ENCODE results near the gene C11orf91. TPM values are rescaled to one million over a fixed set of nuclear protein-coding genes. Genes with fewer than 3 reads are reported as not detected.
"Not testable (repeated sequence)": the region's sequence is repeated elsewhere in the genome, so short reads cannot be mapped to it uniquely, and the experiment has no call there.

C11orf91 gene
- total RNA-seq, 4 donors from 2014 or later, result not detected

DNA sequence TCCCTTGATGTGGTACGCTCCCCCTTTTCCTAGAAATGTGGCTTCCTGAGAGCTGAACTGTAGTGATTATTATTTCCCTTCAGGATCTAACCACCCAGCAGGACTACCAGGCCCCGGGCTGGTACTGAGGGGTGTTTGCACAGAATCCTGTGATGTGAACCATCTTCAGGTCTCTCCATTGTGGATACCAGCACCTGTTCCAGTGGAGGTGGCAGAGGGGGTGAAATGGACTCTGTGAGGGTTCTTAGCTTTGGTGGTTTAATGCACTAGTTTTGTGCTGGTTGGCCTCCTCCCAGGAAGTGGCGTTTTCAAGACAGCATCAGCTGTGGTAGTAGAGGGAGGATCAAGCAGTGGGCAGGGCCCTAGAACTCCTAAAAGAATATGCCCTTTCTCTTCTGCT, 18.6 kb downstream of the C11orf91 start:
- H3K9me3 ChIP-seq, result peaks cover 0 to 9% (median 0%) of the 10 kb centered on the region in 4 donors
- TF ChIP-seq CTCF (IDR thresholded peaks at IDR 0.05) (no peak), POLR2A (IDR thresholded peaks at IDR 0.05) (no peak), EP300 (IDR thresholded peaks at IDR 0.05) (no peak)
- no peak overlapping the region for H3K27ac ChIP-seq
- H3K4me3 ChIP-seq, result no peak overlapping the region
- no peaks in the 10 kb centered on the region for H3K27me3 ChIP-seq
- no peak for DNase-seq (ENCODE audit: low spot score in 2 of 2)
- 85 to 87% methylated on average over 3 of the region's 3 CpGs for WGBS, 2 donors
- no peaks in the 10 kb centered on the region for H3K4me1 ChIP-seq
- H3K36me3 ChIP-seq, result no peaks in the 10 kb centered on the region

DNA sequence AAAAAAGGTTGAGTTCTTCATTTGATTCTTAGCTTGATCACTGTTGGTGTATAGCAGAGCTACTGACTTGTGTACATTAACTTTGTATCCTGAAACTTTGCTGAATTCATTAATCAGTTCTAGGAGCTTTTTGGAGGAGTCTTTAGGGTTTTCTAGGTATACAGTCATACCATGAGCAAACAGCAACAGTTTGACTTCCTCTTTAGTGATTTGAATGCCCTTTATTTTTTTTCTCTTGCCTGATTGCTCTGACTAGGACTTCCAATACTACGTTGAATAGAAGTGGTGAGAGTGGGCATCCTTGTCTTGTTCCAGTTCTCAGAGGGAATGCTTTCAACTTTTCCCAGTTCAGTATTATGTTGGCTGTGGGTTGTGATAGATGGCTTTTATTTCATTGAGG, 22.0 kb downstream of the C11orf91 start:
- not testable (repeated sequence) for H3K4me3 ChIP-seq; H3K27ac ChIP-seq; H3K27me3 ChIP-seq; H3K4me1 ChIP-seq; H3K9me3 ChIP-seq; DNase-seq (ENCODE audit: low spot score in 2 of 2); H3K36me3 ChIP-seq
- WGBS, 2 donors, result 83 to 84% methylated on average over 1 of the region's 1 CpG

DNA sequence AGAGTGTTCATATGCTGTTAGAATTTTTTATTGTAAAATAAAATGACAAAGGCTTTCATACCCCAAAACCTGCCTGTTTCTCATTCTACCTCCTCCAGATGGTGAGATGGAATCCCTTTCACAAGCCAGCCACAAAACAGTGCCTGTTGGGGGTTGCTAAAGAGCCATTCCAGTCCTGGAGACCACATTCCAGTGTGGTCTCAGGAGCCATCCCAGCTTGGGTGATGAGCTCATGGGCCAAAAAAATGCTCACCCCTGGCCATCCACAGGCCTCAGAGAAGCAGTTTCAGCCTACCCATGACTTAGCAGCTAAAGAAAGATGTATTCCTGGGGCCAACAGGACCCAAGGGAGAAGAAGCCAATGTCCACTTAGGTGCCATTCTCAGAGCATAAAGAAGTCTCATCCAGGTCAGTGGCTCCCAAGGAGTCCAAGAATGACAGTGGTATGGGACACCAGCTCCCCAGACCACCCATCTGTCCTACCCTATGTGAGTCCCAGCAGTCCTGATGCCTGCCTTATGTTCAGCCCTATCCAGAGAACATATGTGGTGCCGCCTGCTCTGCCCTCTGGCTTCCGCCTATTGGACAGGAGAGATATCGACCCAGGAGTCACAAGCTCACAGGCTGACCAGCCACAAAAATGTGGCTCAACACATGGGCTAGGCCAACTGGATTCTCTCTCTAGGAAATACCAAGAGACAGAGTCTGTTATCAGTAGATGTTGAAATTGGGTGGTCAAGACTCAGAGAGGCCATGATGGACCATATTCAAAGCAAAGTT, 26.4 kb downstream of the C11orf91 start:
- Histone ChIP-seq H3K27ac (no peak overlapping the region), H3K27me3 (no peaks in the 10 kb centered on the region), H3K9me3 (peaks cover 0 to 9% (median 0%) of the 10 kb centered on the region in 4 donors), H3K36me3 (no peaks in the 10 kb centered on the region), H3K4me3 (no peak overlapping the region), H3K4me1 (peaks cover 0 to 5% (median 0%) of the 10 kb centered on the region in 4 donors)
- WGBS, 2 donors, result 97 to 98% methylated on average over 3 of the region's 3 CpGs
- TF ChIP-seq CTCF (IDR thresholded peaks at IDR 0.05) (no peak), EP300 (IDR thresholded peaks at IDR 0.05) (no peak), POLR2A (IDR thresholded peaks at IDR 0.05) (no peak)
- DNase-seq (ENCODE audit: low spot score in 2 of 2), result no peak

DNA sequence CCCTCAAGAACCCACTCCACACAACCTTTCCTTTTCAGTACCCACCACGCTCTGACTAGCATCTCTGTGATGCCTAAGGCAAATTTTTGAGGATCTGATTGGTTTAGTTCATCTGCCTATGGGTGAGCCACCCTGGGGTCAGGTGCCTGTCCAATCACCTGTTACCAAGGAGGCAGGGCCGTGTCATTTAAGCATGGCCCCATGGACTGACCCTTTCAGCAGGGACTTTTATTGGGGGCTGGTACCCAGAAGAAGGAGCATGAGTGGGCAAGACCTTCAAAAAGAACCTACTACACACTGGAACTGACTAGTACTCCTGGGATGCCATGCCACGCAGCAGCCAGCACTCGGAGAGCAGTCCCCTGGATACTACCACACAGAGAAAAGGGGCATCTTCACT, 28.4 kb downstream of the C11orf91 start:
- Histone ChIP-seq H3K36me3 (peaks cover 0 to 6% (median 0%) of the 10 kb centered on the region in 3 donors), H3K4me1 (peaks cover 0 to 5% (median 0%) of the 10 kb centered on the region in 4 donors), H3K4me3 (no peak overlapping the region), H3K27me3 (no peaks in the 10 kb centered on the region), H3K9me3 (no peaks in the 10 kb centered on the region), H3K27ac (no peak overlapping the region)
- 89 to 93% methylated on average over 4 of the region's 4 CpGs for WGBS, 2 donors
- no peak for TF ChIP-seq EP300 (IDR thresholded peaks at IDR 0.05)
- TF ChIP-seq CTCF (IDR thresholded peaks at IDR 0.05), result no peak
- no peak for TF ChIP-seq POLR2A (IDR thresholded peaks at IDR 0.05)
- no peak for DNase-seq (ENCODE audit: low spot score in 2 of 2)

DNA sequence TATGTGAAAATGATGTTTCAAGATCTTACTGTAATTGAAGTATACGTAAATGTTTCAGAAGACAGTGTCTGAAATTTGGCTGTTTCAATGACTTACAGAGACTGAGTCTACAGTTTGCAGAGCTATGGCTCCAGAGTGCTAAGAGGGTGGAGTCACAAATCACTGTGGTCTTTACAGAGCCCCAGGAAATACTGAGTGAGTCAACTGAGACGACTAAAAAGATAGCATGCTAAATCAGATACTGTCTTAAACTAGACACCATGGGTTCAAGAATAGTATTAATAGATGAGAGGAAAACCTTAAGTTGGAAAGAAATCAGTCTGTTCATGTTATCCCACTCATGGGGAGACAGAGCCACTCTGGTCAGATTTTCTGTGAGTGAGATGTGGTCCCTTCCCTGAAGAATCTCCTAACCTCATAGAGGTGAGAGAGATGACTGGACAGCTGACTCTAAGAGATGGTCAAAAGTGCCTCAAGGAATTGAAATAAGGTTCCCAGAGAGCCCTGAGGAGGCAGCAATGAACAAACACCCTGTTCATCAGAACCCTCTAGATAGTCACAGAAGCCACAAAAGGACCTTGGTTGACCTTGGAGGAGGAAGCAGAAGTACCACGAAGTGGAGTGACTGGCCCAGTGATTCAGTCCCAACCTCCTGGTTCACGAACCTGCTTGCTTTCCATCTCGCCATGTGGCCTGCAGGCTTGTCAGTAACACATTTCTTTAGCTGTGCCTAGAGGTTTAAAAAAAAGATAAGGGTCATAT, 30.2 kb downstream of the C11orf91 start:
- TF ChIP-seq CTCF (IDR thresholded peaks at IDR 0.05) (no peak), EP300 (IDR thresholded peaks at IDR 0.05) (no peak), POLR2A (IDR thresholded peaks at IDR 0.05) (no peak)
- Histone ChIP-seq H3K27me3 (no peaks in the 10 kb centered on the region), H3K27ac (no peak overlapping the region), H3K36me3 (peaks cover 0 to 11% (median 0%) of the 10 kb centered on the region in 3 donors), H3K4me3 (no peak overlapping the region), H3K9me3 (no peaks in the 10 kb centered on the region), H3K4me1 (peaks cover 0 to 5% (median 0%) of the 10 kb centered on the region in 4 donors)
- WGBS, 2 donors, result 58 to 66% methylated on average over 5 of the region's 5 CpGs
- DNase-seq (ENCODE audit: low spot score in 2 of 2), result no peak
